ENCODE data around the gene CPN1. TPM values are rescaled to one million over a fixed set of nuclear protein-coding genes. Genes with fewer than 3 reads are reported as not detected.

The CPN1 gene
- total RNA-seq, 2 experiments from 2014 or later, result not detected

GRCh38 chr10:100027416-100027815 is 54.3 kb downstream of the CPN1 start:
- Histone ChIP-seq H3K9me2 (ENCODE audit: insufficient read depth, low read length) (no peaks in the 10 kb centered on the region), H3K4me2 (ENCODE audit: low read length) (no peak overlapping the region), H4K20me1 (ENCODE audit: insufficient read depth, low read length) (no peaks in the 10 kb centered on the region), H3K9me3 (ENCODE audit: low read length) (peaks cover 31% of the 10 kb centered on the region), H3K4me3 (ENCODE audit: low read depth, low read length, poor library complexity, severe bottlenecking) (no peak overlapping the region), H3K79me2 (ENCODE audit: insufficient read depth, low read depth, low read length) (no peaks in the 10 kb centered on the region), H3K4me1 (ENCODE audit: insufficient read depth, low read length, poor library complexity, severe bottlenecking) (peaks cover 19% of the 10 kb centered on the region), H3K36me3 (ENCODE audit: insufficient read depth, low read length) (peaks cover 8% of the 10 kb centered on the region), H2AFZ (ENCODE audit: low read length) (no peak overlapping the region), H3K27ac (ENCODE audit: low read depth, low read length, poor library complexity, severe bottlenecking) (no peak overlapping the region)
- no peak for DNase-seq (ENCODE audit: low spot score)
- no TSS peak for BruUV-seq (replicated peaks)
- intact Hi-C loops (cut with micrococcal nuclease; ENCODE audit: unreplicated experiment), result no loop called here
- CTCF ChIA-PET (ENCODE audit: unreplicated experiment), result no interaction called here
- POLR2A ChIA-PET, result no interaction called here
- TF ChIP-seq EZH2phosphoT487 (IDR thresholded peaks at IDR 0.05; ENCODE audit: borderline replicate concordance, low read depth, low read length), result no peak
- TF ChIP-seq CTCF (conservative IDR thresholded peaks at IDR 0.05; ENCODE audit: low read length), result no peak

- no peak for DNase-seq (ENCODE audit: low spot score)
- Histone ChIP-seq H3K9me2 (ENCODE audit: insufficient read depth, low read length) (no peaks in the 10 kb centered on the region), H3K36me3 (ENCODE audit: insufficient read depth, low read length) (peaks cover 13% of the 10 kb centered on the region), H3K4me3 (ENCODE audit: low read depth, low read length, poor library complexity, severe bottlenecking) (no peak overlapping the region), H2AFZ (ENCODE audit: low read length) (peak overlapping the region; percentile 40; the same call in 1 of the 2 replicates), H3K4me1 (ENCODE audit: insufficient read depth, low read length, poor library complexity, severe bottlenecking) (peaks cover 37% of the 10 kb centered on the region), H3K79me2 (ENCODE audit: insufficient read depth, low read depth, low read length) (no peaks in the 10 kb centered on the region), H3K27ac (ENCODE audit: low read depth, low read length, poor library complexity, severe bottlenecking) (peak overlapping the region; percentile 42), H4K20me1 (ENCODE audit: insufficient read depth, low read length) (no peaks in the 10 kb centered on the region), H3K4me2 (ENCODE audit: low read length) (peak overlapping the region; percentile 14; the same call in 1 of the 2 replicates), H3K9me3 (ENCODE audit: low read length) (peaks cover 35% of the 10 kb centered on the region)
- ChIA-PET CTCF (ENCODE audit: unreplicated experiment) (no interaction called here), POLR2A (interaction anchor here (0.6 to 3.3 kb wide), 6 partner anchors 12 to 321 kb away, joined by 4 to 13 read pairs (median 4); partner anchors contain the start of gene SCD)
- TF ChIP-seq EZH2phosphoT487 (IDR thresholded peaks at IDR 0.05; ENCODE audit: borderline replicate concordance, low read depth, low read length) (no peak), CTCF (conservative IDR thresholded peaks at IDR 0.05; ENCODE audit: low read length) (no peak)
- intact Hi-C loops (cut with micrococcal nuclease; ENCODE audit: unreplicated experiment), result no loop called here
- BruUV-seq (replicated peaks), result no TSS peak
Observed at GRCh38 chr10:100025576-100025975, 56.1 kb downstream of the CPN1 start.

- no peak for TF ChIP-seq EZH2phosphoT487 (IDR thresholded peaks at IDR 0.05; ENCODE audit: borderline replicate concordance, low read depth, low read length)
- no peak for TF ChIP-seq CTCF (conservative IDR thresholded peaks at IDR 0.05; ENCODE audit: low read length)
- Histone ChIP-seq H3K9me2 (ENCODE audit: insufficient read depth, low read length) (no peaks in the 10 kb centered on the region), H3K27ac (ENCODE audit: low read depth, low read length, poor library complexity, severe bottlenecking) (peak overlapping the region; percentile 42), H3K9me3 (ENCODE audit: low read length) (peaks cover 35% of the 10 kb centered on the region), H2AFZ (ENCODE audit: low read length) (peak overlapping the region; percentile 40; the same call in 1 of the 2 replicates), H3K4me3 (ENCODE audit: low read depth, low read length, poor library complexity, severe bottlenecking) (no peak overlapping the region), H3K36me3 (ENCODE audit: insufficient read depth, low read length) (peaks cover 13% of the 10 kb centered on the region), H3K4me1 (ENCODE audit: insufficient read depth, low read length, poor library complexity, severe bottlenecking) (peaks cover 46% of the 10 kb centered on the region), H3K79me2 (ENCODE audit: insufficient read depth, low read depth, low read length) (no peaks in the 10 kb centered on the region), H4K20me1 (ENCODE audit: insufficient read depth, low read length) (no peaks in the 10 kb centered on the region), H3K4me2 (ENCODE audit: low read length) (no peak overlapping the region)
- no peak for DNase-seq (ENCODE audit: low spot score)
- intact Hi-C loops (cut with micrococcal nuclease; ENCODE audit: unreplicated experiment), result no loop called here
- ChIA-PET CTCF (ENCODE audit: unreplicated experiment) (no interaction called here), POLR2A (interaction anchor here (0.8 to 3.3 kb wide), 5 partner anchors 11 to 171 kb away, joined by 3 to 13 read pairs (median 4); no protein-coding TSS in a partner anchor)
- no TSS peak for BruUV-seq (replicated peaks)
Observed at GRCh38 chr10:100024748-100025147, 56.9 kb downstream of the CPN1 start.

Data from OCI-LY7 (cell line).